GM19467 (cell line): ENCODE data around the gene PREX1.

ENCODE experiments used
- ATAC-seq: cut with Tn5 transposase; IDR thresholded peaks from one replicate; pipeline ENCODE4 v1.9.1; 2021; ENCODE audit warnings: mild to moderate bottlenecking, moderate library complexity; ENCODE audit not compliant: unreplicated experiment

The PREX1 gene

GRCh38 chr20:48627737-48628128 is 200.1 kb downstream of the PREX1 start:
- ATAC-seq: no peak

GRCh38 chr20:48626938-48627736 is 200.7 kb downstream of the PREX1 start:
- no peak for ATAC-seq

GRCh38 chr20:48626226-48626937 is 201.4 kb downstream of the PREX1 start:
- ATAC-seq: no peak

- no peak for ATAC-seq
Observed at GRCh38 chr20:48625136-48625900, 202.5 kb downstream of the PREX1 start.

- no peak for ATAC-seq
Observed at GRCh38 chr20:48624315-48625020, 203.3 kb downstream of the PREX1 start.

- ATAC-seq: no peak
Observed at GRCh38 chr20:48623906-48624265, 203.9 kb downstream of the PREX1 start.

GRCh38 chr20:48623176-48623905 is 204.5 kb downstream of the PREX1 start:
- ATAC-seq: no peak

- ATAC-seq: no peak
Observed at GRCh38 chr20:48622421-48622820, 205.4 kb downstream of the PREX1 start.

- no peak for ATAC-seq
Observed at GRCh38 chr20:48621376-48622078, 206.3 kb downstream of the PREX1 start.

GRCh38 chr20:48620507-48621375 is 207.1 kb downstream of the PREX1 start:
- no peak for ATAC-seq

GRCh38 chr20:48620154-48620506 is 207.7 kb downstream of the PREX1 start:
- no peak for ATAC-seq

- ATAC-seq: no peak
Observed at GRCh38 chr20:48619126-48620101, 208.4 kb downstream of the PREX1 start.

GRCh38 chr20:48618631-48619030 is 209.2 kb downstream of the PREX1 start:
- ATAC-seq: no peak

GRCh38 chr20:48618052-48618451 is 209.7 kb downstream of the PREX1 start:
- ATAC-seq: no peak

- ATAC-seq: no peak
Observed at GRCh38 chr20:48617481-48617880, 210.3 kb downstream of the PREX1 start.

- ATAC-seq: no peak
Observed at GRCh38 chr20:48616481-48616880, 211.3 kb downstream of the PREX1 start.

GRCh38 chr20:48615871-48616270 is 211.9 kb downstream of the PREX1 start:
- no peak for ATAC-seq
